ENCODE data around the gene WDR76.
"Not testable (repeated sequence)": the region's sequence is repeated elsewhere in the genome, so short reads cannot be mapped to it uniquely, and the experiment has no call there.

The WDR76 gene

GRCh38 chr15:43824302-43825246 is 2.2 kb upstream of the WDR76 start, which contains the start of gene MFAP1:
MFAP1 (minus strand) TSS chr15:43824690; CDS start chr15:43824569, 121 bp downstream.
- DNase-seq = peak; percentile 84

DNA sequence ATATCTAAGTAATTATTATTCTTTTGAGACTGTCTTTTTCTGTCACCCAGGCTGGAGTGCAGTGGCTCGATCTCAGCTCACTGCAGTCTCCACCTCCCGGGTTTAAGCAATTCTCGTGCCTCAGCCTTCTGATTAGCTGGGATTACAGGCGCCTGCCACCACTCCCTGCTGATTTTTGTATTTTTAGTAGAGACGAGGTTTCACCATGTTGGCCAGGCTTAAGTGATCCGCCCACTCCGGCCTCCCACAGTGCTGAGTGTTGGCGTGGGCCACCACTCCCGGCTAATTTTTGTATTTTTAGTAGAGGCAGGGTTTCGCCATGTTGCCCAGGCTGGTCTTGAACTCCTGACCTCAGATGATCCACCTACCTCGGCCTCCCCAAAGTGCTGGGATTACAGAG is 1.5 kb upstream of the WDR76 start:
- DNase-seq = not testable (repeated sequence)

- DNase-seq = no peak
Observed at GRCh38 chr15:43826029-43826507, 734 bp upstream of the WDR76 start.

GRCh38 chr15:43828061-43828657 is 1.4 kb downstream of the WDR76 start:
- DNase-seq = no peak

- not testable (repeated sequence) for DNase-seq
Observed at GRCh38 chr15:43829951-43830540, 3.2 kb downstream of the WDR76 start.

GRCh38 chr15:43830691-43831275 is 4.0 kb downstream of the WDR76 start:
- DNase-seq = not testable (repeated sequence)

DNA sequence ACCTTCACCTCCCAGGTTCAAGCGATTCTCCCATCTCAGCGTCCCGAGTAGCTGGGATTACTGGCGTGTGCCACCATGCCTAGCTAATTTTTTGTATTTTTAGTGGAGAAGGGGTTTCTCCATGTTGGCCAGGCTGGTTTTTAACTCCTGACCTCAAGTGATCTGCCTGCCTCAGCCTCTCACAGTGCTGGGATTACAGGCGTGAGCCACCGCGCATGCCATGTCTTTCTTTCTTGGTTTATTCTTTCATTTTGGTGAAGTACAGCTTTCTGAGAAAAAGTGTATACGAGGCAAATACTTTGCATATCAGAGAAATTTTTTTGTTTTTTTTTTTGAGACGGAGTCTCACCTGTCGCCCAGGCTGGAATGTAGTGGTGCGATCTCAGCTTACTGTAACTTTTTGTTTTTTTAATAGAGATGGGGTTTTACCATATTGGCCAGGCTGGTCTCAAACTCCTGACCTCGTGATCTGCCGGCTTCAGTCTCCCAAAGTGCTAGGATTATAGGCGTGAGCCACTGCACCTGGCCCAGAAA is 4.8 kb downstream of the WDR76 start:
- not testable (repeated sequence) for DNase-seq

DNA sequence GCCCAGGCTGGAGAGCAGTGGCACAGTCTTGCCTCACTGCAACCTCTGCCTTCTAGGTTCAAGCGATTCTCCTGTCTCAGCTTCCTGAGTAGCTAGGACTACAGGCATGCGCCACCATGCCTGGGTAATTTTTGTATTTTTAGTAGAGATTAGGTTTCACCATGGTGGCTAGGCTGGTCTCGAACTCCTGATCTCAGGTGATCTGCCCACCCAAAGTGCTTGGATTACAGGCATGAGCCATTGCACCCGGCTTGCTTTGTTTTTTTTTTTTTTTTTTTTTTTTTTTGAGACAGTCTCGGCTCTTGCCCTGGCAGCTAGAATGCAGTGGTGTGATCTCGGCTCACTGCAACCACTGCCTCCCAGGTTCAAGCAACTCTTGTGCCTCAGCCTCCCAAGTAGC is 5.7 kb downstream of the WDR76 start:
- DNase-seq = not testable (repeated sequence)

DNA sequence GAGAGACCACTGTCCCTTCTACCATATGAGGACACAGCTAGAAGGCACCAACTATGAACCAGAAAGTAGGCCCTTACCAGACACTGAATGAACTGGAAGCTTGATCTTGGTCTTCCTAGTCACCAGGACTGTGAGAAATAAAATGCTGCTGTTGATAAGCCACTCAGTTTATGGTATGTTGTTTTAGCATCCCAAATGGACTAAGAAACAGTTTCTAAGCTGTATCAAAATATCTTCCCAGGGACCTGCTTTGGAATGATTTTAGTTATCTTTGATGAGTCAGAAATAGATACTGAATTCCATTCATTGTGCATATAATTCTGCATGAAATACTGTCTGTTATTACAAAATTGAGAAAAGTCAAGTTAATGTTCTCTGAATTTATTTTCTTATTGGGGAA is 18.6 kb downstream of the WDR76 start:
- DNase-seq = no peak

DNA sequence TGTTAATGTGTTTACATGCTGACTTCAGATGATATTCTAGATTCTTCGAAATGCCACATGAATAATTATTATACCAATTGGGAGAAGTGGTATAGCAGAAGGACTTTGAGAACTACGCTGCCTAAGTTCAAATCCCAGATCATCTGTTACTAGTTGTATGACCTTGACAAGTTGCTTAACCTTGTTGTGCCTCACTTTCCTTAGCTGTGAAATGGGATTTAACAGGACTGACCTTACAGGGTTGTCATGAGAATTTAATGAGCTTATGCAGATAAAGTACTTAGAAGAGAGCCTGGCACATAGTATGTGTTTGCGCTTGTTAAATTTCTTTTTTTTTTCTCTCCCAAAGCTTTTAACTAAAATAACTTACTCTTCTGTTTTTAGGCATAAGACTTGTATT is 24.4 kb downstream of the WDR76 start:
- DNase-seq = no peak

DNA sequence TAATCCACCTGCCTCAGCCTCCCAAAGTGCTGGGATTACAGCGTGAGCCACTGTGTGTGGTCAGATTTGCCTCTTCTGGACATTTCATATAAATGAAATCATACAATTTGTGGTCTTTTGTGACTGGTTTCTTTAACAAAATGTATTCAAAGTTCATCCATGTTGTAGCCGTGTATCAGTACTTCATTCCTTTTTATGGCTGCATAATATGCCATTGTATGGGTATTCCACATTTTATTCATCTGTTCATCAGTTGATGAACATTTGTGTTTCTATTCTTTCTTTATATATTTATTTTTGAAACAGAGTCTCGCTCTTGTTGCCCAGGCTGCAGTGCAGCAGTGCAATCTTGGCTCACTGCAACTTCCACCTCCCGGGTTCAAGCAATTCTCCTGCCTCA is 25.8 kb downstream of the WDR76 start:
- DNase-seq = no peak

DNA sequence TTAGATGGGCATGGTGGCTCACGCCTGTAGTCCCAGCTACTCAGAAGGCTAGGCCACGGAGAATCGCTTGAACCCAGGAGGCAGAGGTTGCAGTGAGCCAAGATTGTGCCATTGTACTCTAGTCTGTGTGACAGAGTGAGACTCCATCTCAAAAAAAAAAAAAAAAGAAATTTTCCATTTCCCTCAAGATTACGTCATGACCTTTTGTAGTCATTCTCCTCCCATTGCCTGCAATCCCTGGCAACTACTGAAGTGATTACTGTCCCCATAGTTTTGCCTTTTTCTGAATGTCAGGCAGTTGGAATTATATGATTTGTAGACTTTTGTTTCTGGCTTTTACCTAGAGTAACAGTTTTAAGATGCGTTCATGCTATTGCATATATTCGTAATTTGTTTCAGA is 28.0 kb downstream of the WDR76 start:
- DNase-seq = no peak

DNA sequence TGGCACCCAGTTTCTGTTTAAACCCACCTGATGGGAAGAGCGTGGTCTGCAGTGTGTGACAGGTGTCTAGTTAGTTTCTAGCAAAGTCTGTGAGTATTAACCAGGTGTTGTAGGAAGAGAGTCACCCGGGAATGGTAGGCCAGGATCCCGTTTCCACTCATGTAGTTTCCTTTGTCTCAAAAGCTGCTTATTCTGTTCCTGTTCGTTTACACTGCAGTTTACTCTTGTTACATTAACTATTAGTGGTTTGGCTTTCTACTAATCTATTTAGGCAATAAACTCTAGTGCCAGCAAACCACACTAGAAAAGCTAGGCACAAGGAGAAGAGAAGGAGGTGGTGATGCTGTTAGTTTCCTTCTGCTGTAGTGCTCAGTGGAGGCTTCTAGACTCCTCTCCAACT is 32.7 kb downstream of the WDR76 start:
- DNase-seq = no peak

DNA sequence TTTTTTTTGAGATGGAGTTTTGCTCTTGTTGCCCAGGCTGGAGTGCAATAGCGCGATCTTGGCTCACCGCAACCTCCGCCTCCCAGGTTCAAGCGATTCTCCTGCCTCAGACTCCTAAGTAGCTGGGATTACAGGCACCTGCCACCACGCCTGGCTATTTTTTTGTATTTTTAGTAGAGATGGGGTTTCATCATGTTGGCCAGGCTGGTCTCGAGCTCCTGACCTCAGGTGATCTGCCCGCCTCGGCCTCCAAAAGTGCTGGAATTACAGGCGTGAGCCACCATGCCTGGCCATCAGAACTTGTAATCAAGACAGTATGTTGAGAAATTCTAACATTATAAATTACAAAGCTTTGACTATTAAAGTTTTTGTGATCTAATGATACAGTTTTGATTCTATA is 39.8 kb downstream of the WDR76 start:
- not testable (repeated sequence) for DNase-seq

- no peak for DNase-seq
Observed at GRCh38 chr15:43867096-43867495, 40.3 kb downstream of the WDR76 start.

DNA sequence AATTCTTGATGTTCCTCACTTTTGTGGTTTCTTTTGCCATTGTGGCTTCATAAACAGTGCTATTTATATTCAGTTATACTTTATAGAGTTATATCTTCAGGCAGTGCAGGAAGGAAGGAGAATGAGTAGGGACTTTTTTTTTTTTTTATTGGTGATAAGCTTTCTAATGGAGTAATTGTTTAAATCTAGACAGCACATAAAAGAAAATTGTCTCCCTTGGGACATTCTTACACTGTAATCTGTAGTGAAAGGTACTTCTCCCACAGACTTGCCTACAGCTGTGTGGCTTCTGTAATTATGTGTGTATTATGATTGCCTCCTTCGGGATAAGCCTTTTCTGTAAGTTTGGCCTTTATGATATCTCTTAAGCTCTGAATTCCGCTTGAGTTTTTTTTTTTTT is 41.6 kb downstream of the WDR76 start:
- no peak for DNase-seq

GRCh38 chr15:43871835-43872234 is 45.0 kb downstream of the WDR76 start:
- no peak for DNase-seq

- no peak for DNase-seq
Observed at GRCh38 chr15:43872416-43873020, 45.7 kb downstream of the WDR76 start.

GRCh38 chr15:43873651-43874050 is 46.8 kb downstream of the WDR76 start:
- no peak for DNase-seq

DNA sequence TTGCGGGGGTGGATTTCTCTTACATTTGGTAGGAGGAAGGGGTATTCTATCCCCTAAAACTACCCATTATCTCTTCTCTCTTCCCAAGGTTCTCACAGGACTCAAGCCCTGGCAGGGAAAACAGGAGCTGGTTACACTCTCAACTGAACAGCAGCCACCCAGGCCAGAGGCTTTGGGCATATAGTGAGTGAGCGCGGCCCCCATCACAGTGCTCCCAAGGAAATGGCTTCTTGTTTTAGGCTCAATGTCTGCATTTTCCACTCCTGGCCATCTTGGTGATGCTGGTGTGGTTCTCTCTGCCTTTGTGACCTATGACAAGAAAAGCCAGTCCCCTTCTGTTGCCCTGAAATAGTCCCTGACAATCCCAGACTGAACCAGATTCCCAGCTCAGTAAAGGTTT is 50.1 kb downstream of the WDR76 start:
- DNase-seq = no peak

GRCh38 chr15:43877371-43877770 is 50.6 kb downstream of the WDR76 start:
- DNase-seq = no peak

GRCh38 chr15:43878446-43878845 is 51.6 kb downstream of the WDR76 start:
- DNase-seq = no peak
